Endodermal cell (in vitro differentiated cells): ENCODE data around the gene KRTAP3-3. TPM values are rescaled to one million over a fixed set of nuclear protein-coding genes. Genes with fewer than 3 reads are reported as not detected.
"Not testable (repeated sequence)": the region's sequence is repeated elsewhere in the genome, so short reads cannot be mapped to it uniquely, and the experiment has no call there.

Experiments
- DNase-seq: peaks from one replicate; pipeline ENCODE4 v3.0.0-alpha.2; 2017
- H3K27ac ChIP-seq: 2 replicates; pipeline ENCODE4 v1.5.1; 2013; ENCODE audit warnings: mild to moderate bottlenecking, low read depth, low read length, moderate library complexity
- H3K27me3 ChIP-seq: 2 replicates; pipeline ENCODE4 v1.6.1; 2013; ENCODE audit warnings: mild to moderate bottlenecking, low read length, moderate library complexity; ENCODE audit not compliant: insufficient read depth, control insufficient read depth, poor library complexity, severe bottlenecking
- H3K36me3 ChIP-seq: 2 replicates; pipeline ENCODE4 v1.7.0; 2013; ENCODE audit warnings: mild to moderate bottlenecking, low read length, moderate library complexity; ENCODE audit not compliant: control insufficient read depth, insufficient read depth
- H3K4me1 ChIP-seq: one replicate; pipeline ENCODE4 v1.7.0; 2013; ENCODE audit warnings: low read length; ENCODE audit not compliant: control insufficient read depth, insufficient read depth
- H3K4me3 ChIP-seq: 2 replicates; pipeline ENCODE4 v1.5.1; 2013; ENCODE audit warnings: mild to moderate bottlenecking, low read length, moderate library complexity
- H3K9ac ChIP-seq: 2 replicates; pipeline ENCODE4 v1.6.1; 2013; ENCODE audit warnings: mild to moderate bottlenecking, low read length, moderate library complexity; ENCODE audit not compliant: poor library complexity, severe bottlenecking; ENCODE audit errors: extremely low read depth
- H3K9me3 ChIP-seq: 2 replicates; pipeline ENCODE4 v1.6.1; 2013; ENCODE audit warnings: mild to moderate bottlenecking, low read length, moderate library complexity; ENCODE audit not compliant: control insufficient read depth
- H3K27ac Mint-ChIP-seq: 2 replicates; pipeline ENCODE4 v1.8.0; 2020; ENCODE audit warnings: mixed read lengths
- H3K27me3 Mint-ChIP-seq: 2 replicates; pipeline ENCODE4 v1.8.0; 2021; ENCODE audit warnings: mild to moderate bottlenecking, mixed read lengths; ENCODE audit not compliant: insufficient read depth
- H3K36me3 Mint-ChIP-seq: 2 replicates; pipeline ENCODE4 v1.8.0; 2020; ENCODE audit warnings: low read depth, mixed read lengths
- H3K4me1 Mint-ChIP-seq: 2 replicates; pipeline ENCODE4 v1.8.0; 2020; ENCODE audit warnings: mixed read lengths
- H3K4me3 Mint-ChIP-seq: 2 replicates; pipeline ENCODE4 v1.8.0; 2020; ENCODE audit warnings: mild to moderate bottlenecking, moderate library complexity, mixed read lengths
- H3K9me3 Mint-ChIP-seq: 2 replicates; pipeline ENCODE4 v1.8.0; 2020; ENCODE audit warnings: mild to moderate bottlenecking, mixed read lengths
- whole genome bisulfite sequencing, 2 experiments: methylation state at CpG; one replicate each; pipeline versions ENCODE4 v1.1.5 to v1.1.7; 2013; ENCODE audit warnings: missing lambda C conversion rate in 2 of 2, mixed read lengths in 1 of 2; ENCODE audit not compliant: insufficient coverage in 1 of 2, insufficient read length in 1 of 2; 5-methylcytosine and 5-hydroxymethylcytosine counted together
- total RNA-seq, 2 donors: library from RNA; stranded (reverse); fragmentation: NEBNext Ultra II Directional in 1 of 2; extraction: Animal tissue kit (Norgen Biotek cat#: 25700) in 1 of 2; gene quantifications; 2 replicates in 1 of 2; 3 replicates in 1 of 2; pipeline ENCODE4 v1.2.1, GENCODE V29; 2021
- TF ChIP-seq, protein P1 (sequence below): fragments of 200-600 bp; sonication (generic); conservative IDR thresholded peaks from 2 replicates; pipeline ENCODE4 v1.5.0; 2021; ENCODE audit warnings: antibody characterized with exemption, mild to moderate bottlenecking

Gene KRTAP3-3
- total RNA-seq, 2 donors from 2014 or later = not detected

- 87 to 100% methylated on average over 2 to 4 of the region's 4 CpGs for WGBS, 2 experiments
- H3K36me3 Mint-ChIP-seq = no peaks in the 10 kb centered on the region
- no peak overlapping the region for H3K4me3 ChIP-seq
- peaks cover 5% of the 10 kb centered on the region for H3K4me1 Mint-ChIP-seq
- no peaks in the 10 kb centered on the region for H3K27me3 Mint-ChIP-seq
- no peaks in the 10 kb centered on the region for H3K9me3 Mint-ChIP-seq
- TF ChIP-seq, protein P1, sequence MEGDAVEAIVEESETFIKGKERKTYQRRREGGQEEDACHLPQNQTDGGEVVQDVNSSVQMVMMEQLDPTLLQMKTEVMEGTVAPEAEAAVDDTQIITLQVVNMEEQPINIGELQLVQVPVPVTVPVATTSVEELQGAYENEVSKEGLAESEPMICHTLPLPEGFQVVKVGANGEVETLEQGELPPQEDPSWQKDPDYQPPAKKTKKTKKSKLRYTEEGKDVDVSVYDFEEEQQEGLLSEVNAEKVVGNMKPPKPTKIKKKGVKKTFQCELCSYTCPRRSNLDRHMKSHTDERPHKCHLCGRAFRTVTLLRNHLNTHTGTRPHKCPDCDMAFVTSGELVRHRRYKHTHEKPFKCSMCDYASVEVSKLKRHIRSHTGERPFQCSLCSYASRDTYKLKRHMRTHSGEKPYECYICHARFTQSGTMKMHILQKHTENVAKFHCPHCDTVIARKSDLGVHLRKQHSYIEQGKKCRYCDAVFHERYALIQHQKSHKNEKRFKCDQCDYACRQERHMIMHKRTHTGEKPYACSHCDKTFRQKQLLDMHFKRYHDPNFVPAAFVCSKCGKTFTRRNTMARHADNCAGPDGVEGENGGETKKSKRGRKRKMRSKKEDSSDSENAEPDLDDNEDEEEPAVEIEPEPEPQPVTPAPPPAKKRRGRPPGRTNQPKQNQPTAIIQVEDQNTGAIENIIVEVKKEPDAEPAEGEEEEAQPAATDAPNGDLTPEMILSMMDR = no peak
- no peak overlapping the region for H3K27ac Mint-ChIP-seq
- no peak overlapping the region for H3K27ac ChIP-seq
- H3K36me3 ChIP-seq = no peaks in the 10 kb centered on the region
- no peaks in the 10 kb centered on the region for H3K27me3 ChIP-seq
- peaks cover 5% of the 10 kb centered on the region for H3K4me1 ChIP-seq
- H3K9ac ChIP-seq = no peak overlapping the region
- no peak for DNase-seq
- H3K9me3 ChIP-seq = no peaks in the 10 kb centered on the region
- H3K4me3 Mint-ChIP-seq = no peak overlapping the region
Measured at GRCh38 chr17:41003926-41004325, 10.0 kb upstream of the KRTAP3-3 start.

DNA sequence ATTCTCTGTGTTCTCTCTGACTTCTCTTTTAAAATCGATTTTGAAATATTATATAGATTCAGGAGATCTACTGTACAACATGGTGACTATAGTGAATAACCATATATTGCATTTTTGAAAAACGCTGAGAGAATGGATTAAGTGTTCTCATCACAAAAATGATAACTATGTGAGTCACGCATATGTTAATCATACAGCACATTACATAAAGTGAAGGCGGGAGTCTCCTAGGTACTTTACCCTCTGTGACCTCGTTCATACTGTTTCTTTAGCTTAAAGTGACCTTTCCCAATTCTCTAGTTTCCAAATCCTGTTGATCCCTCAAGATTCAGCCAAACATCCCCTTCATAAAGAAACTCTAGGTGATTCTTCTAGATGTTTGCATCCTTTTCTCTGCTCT is 8.8 kb upstream of the KRTAP3-3 start:
- H3K36me3 Mint-ChIP-seq = no peaks in the 10 kb centered on the region

GRCh38 chr17:41001795-41002194 is 7.8 kb upstream of the KRTAP3-3 start:
- Mint-ChIP-seq H3K27ac (no peak overlapping the region), H3K4me1 (no peaks in the 10 kb centered on the region), H3K9me3 (no peaks in the 10 kb centered on the region), H3K27me3 (no peaks in the 10 kb centered on the region), H3K36me3 (no peaks in the 10 kb centered on the region), H3K4me3 (no peak overlapping the region)
- H3K27ac ChIP-seq = no peak overlapping the region
- WGBS, 2 experiments = 83 to 93% methylated on average over 1 to 4 of the region's 4 CpGs
- TF ChIP-seq, protein P1 = no peak
- H3K36me3 ChIP-seq = no peaks in the 10 kb centered on the region
- no peak overlapping the region for H3K9ac ChIP-seq
- H3K4me1 ChIP-seq = no peaks in the 10 kb centered on the region
- H3K27me3 ChIP-seq = no peaks in the 10 kb centered on the region
- H3K9me3 ChIP-seq = no peaks in the 10 kb centered on the region
- no peak overlapping the region for H3K4me3 ChIP-seq
- no peak for DNase-seq

More for the DNA sequence above, 8.8 kb upstream of the KRTAP3-3 start:
- no peak overlapping the region for H3K4me3 Mint-ChIP-seq
- H3K9me3 Mint-ChIP-seq = no peaks in the 10 kb centered on the region
- DNase-seq = no peak
- Histone ChIP-seq H3K27me3 (no peaks in the 10 kb centered on the region), H3K4me3 (no peak overlapping the region), H3K9ac (no peak overlapping the region), H3K36me3 (no peaks in the 10 kb centered on the region), H3K4me1 (no peaks in the 10 kb centered on the region), H3K27ac (no peak overlapping the region), H3K9me3 (no peaks in the 10 kb centered on the region)
- TF ChIP-seq, protein P1 = no peak
- H3K4me1 Mint-ChIP-seq = no peaks in the 10 kb centered on the region
- no peak overlapping the region for H3K27ac Mint-ChIP-seq
- 82 to 87% methylated on average over 3 to 5 of the region's 5 CpGs for WGBS, 2 experiments
- H3K27me3 Mint-ChIP-seq = no peaks in the 10 kb centered on the region

- not testable (repeated sequence) for H3K27ac ChIP-seq, H3K9me3 Mint-ChIP-seq, H3K4me1 Mint-ChIP-seq, H3K36me3 ChIP-seq, H3K27me3 Mint-ChIP-seq, DNase-seq, H3K36me3 Mint-ChIP-seq, H3K4me3 ChIP-seq, H3K4me3 Mint-ChIP-seq, H3K27ac Mint-ChIP-seq, H3K27me3 ChIP-seq, H3K9me3 ChIP-seq, H3K4me1 ChIP-seq, H3K9ac ChIP-seq
- 94 to 95% methylated on average over 2 to 5 of the region's 6 CpGs for WGBS, 2 experiments
Measured at GRCh38 chr17:40999563-40999962, 5.6 kb upstream of the KRTAP3-3 start, which contains the start of gene KRTAP3-2. TSS of gene KRTAP3-2 (minus strand) at chr17:40999906. CDS start at chr17:40999853, 53 bp downstream.
